Cardiac fibroblast (primary cell): ENCODE results near the gene TEX19.

Source experiments
- DNase-seq, 2 donors: peaks; one replicate each; pipeline versions ENCODE4 v3.0.0 to v3.0.0-alpha.2; 2010; ENCODE audit warnings: low read depth in 2 of 2
- H3K4me3 ChIP-seq, 2 donors: replicated peaks in 1 of 2; 1 replicate in 1 of 2; 2 replicates in 1 of 2; pipeline ENCODE4 v1.5.1; 2011; ENCODE audit warnings: low read depth in 2 of 2, low read length in 2 of 2, mild to moderate bottlenecking in 2 of 2, moderate library complexity in 1 of 2
- CTCF ChIP-seq: IDR thresholded peaks from one replicate; pipeline ENCODE4 v1.5.1; 2011; ENCODE audit warnings: low read depth, mild to moderate bottlenecking, low read length, inconsistent platforms

The TEX19 gene

GRCh38 chr17:82348434-82348833 lies 10.6 kb upstream of the TEX19 start:
- no peak for TF ChIP-seq CTCF
- no peak for DNase-seq

GRCh38 chr17:82348866-82349265 lies 10.2 kb upstream of the TEX19 start:
- DNase-seq, result no peak
- no peak overlapping the region for H3K4me3 ChIP-seq
- no peak for TF ChIP-seq CTCF

More at GRCh38 chr17:82348434-82348833, 10.6 kb upstream of the TEX19 start:
- no peak overlapping the region for H3K4me3 ChIP-seq

- TF ChIP-seq CTCF, result no peak
- DNase-seq, result peak in 1 of 2 donors; percentile 33
- H3K4me3 ChIP-seq, result no peak overlapping the region
These were observed 9.8 kb upstream of the TEX19 start for GRCh38 chr17:82349287-82349701.

GRCh38 chr17:82350182-82351030 lies 8.6 kb upstream of the TEX19 start:
- no peak for DNase-seq
- no peak overlapping the region for H3K4me3 ChIP-seq
- TF ChIP-seq CTCF, result no peak

GRCh38 chr17:82351254-82351712 lies 7.8 kb upstream of the TEX19 start:
- DNase-seq, result no peak
- no peak overlapping the region for H3K4me3 ChIP-seq
- no peak for TF ChIP-seq CTCF

- TF ChIP-seq CTCF, result peak; percentile 96
- DNase-seq, result peak; percentile 93
- H3K4me3 ChIP-seq, result no peak overlapping the region
These were observed 7.1 kb upstream of the TEX19 start for GRCh38 chr17:82351713-82352488.
